ENCODE data around the gene ARL5C.

DNA sequence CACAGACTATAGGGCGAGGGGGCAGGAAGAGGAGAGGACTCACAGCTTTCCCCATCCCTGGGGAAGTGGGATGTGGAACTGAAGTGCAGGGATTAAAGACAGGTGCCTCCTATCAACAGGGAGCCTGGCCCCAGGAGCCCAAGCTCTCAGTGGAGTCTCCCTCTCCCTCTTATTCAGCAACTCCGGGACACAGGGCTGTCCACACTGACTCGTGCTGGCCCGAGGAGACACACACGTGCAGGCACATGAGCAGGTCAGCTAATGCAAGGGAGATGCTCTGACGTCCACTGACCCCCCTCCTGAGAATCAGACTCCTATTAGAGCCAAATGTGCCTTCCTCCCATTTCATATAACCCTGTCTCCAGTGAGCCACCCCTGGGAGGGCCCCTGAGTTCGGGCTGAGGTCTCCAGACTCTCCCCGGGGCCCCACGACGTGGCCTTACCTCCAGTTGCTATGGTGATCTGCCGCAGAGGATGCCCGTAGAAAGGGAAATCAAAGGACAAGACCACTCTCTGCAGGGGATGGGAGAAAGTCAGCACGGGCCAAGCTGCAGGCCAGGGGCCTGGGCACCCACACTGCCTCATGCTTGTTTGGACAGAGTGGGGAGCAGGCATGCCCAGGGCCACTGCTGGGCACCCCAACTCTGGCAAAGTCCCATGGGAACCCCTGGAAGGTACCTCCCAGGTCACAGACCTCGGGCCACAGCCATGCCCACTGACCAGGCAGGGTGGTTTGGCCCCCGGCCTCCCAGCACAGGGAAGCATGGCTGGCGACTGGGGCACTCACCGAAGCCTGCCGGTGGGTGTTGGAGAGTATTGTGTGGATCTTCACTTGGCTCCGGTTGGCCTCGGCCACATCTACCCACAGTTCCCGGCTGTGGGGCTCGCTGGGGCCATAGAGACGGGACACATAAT is 57.2 kb downstream of the ARL5C start:
- TF ChIP-seq POLR2A (IDR thresholded peaks at IDR 0.05): no peak
- TF ChIP-seq, protein P1, sequence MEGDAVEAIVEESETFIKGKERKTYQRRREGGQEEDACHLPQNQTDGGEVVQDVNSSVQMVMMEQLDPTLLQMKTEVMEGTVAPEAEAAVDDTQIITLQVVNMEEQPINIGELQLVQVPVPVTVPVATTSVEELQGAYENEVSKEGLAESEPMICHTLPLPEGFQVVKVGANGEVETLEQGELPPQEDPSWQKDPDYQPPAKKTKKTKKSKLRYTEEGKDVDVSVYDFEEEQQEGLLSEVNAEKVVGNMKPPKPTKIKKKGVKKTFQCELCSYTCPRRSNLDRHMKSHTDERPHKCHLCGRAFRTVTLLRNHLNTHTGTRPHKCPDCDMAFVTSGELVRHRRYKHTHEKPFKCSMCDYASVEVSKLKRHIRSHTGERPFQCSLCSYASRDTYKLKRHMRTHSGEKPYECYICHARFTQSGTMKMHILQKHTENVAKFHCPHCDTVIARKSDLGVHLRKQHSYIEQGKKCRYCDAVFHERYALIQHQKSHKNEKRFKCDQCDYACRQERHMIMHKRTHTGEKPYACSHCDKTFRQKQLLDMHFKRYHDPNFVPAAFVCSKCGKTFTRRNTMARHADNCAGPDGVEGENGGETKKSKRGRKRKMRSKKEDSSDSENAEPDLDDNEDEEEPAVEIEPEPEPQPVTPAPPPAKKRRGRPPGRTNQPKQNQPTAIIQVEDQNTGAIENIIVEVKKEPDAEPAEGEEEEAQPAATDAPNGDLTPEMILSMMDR (IDR thresholded peaks at IDR 0.05): no peak

Measured in thyroid gland (tissue), 4 donors.